Measurements from ENCODE around the gene KCNMB1.

DNA sequence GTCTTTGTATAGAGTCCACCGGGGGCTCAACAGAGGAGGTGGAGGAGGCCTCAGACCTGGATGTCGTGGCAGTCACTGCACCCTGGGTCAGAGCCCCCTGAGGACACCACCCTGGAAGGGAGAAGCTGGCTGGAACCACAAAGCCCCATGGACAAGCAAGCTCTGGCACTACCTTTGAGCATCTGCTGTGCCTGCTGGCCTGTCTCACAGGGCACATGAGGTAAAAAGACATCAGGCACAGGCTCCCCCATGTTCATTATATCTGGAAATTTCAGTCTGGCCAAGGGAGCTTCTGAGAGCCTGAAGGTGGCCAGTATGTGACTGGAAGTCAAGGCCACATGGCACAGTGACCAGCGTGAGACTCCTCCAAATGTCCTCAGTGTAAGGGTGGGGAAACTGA is 22.9 kb downstream of the KCNMB1 start:
- TF ChIP-seq CTCF (optimal IDR thresholded peaks at IDR 0.05 in 1 of 3, IDR thresholded peaks at IDR 0.05 in 1 of 3, conservative IDR thresholded peaks at IDR 0.05 in 1 of 3; ENCODE audit: extremely low read depth in 1 of 3, insufficient read depth in 2 of 3, low read length in 3 of 3) (no peak), EZH2 (IDR thresholded peaks at IDR 0.05; ENCODE audit: low read length) (no peak)
